GM19467 (cell line): Measurements from ENCODE around the gene SCFD2.

Experiments
- ATAC-seq: cut with Tn5 transposase; IDR thresholded peaks from one replicate; pipeline ENCODE4 v1.9.1; 2021; ENCODE audit warnings: mild to moderate bottlenecking, moderate library complexity; ENCODE audit not compliant: unreplicated experiment

SCFD2 gene

GRCh38 chr4:53118676-53119075, 247.2 kb downstream of the SCFD2 start:
- no peak for ATAC-seq

GRCh38 chr4:53116954-53117353, 248.9 kb downstream of the SCFD2 start:
- ATAC-seq: no peak

- ATAC-seq: no peak
Measured at GRCh38 chr4:53113431-53114225, 252.2 kb downstream of the SCFD2 start.

- ATAC-seq: no peak
Measured at GRCh38 chr4:53105313-53105712, 260.5 kb downstream of the SCFD2 start.

GRCh38 chr4:53103481-53103880, 262.4 kb downstream of the SCFD2 start:
- ATAC-seq: no peak

- ATAC-seq: no peak
Measured at GRCh38 chr4:53101191-53101581, 264.7 kb downstream of the SCFD2 start.

GRCh38 chr4:53100501-53101190, 265.2 kb downstream of the SCFD2 start:
- ATAC-seq: no peak

- no peak for ATAC-seq
Measured at GRCh38 chr4:53098681-53099121, 267.2 kb downstream of the SCFD2 start.

- no peak for ATAC-seq
Measured at GRCh38 chr4:53094040-53094439, 271.8 kb downstream of the SCFD2 start.

GRCh38 chr4:53089936-53090729, 275.7 kb downstream of the SCFD2 start:
- ATAC-seq: no peak

GRCh38 chr4:53088152-53088551, 277.7 kb downstream of the SCFD2 start:
- ATAC-seq: no peak

GRCh38 chr4:53076374-53076958, 289.4 kb downstream of the SCFD2 start:
- ATAC-seq: no peak

- no peak for ATAC-seq
Measured at GRCh38 chr4:53075162-53075785, 290.6 kb downstream of the SCFD2 start.

- no peak for ATAC-seq
Measured at GRCh38 chr4:53068755-53069330, 297.0 kb downstream of the SCFD2 start.

GRCh38 chr4:53067125-53067802, 298.6 kb downstream of the SCFD2 start:
- no peak for ATAC-seq

GRCh38 chr4:53066155-53066554, 299.7 kb downstream of the SCFD2 start:
- no peak for ATAC-seq

- no peak for ATAC-seq
Measured at GRCh38 chr4:53064609-53065008, 301.3 kb downstream of the SCFD2 start.

- ATAC-seq: no peak
Measured at GRCh38 chr4:53061091-53061850, 304.6 kb downstream of the SCFD2 start.

- no peak for ATAC-seq
Measured at GRCh38 chr4:53060278-53060677, 305.6 kb downstream of the SCFD2 start.
